ENCODE results near the gene LIPI.

DNA sequence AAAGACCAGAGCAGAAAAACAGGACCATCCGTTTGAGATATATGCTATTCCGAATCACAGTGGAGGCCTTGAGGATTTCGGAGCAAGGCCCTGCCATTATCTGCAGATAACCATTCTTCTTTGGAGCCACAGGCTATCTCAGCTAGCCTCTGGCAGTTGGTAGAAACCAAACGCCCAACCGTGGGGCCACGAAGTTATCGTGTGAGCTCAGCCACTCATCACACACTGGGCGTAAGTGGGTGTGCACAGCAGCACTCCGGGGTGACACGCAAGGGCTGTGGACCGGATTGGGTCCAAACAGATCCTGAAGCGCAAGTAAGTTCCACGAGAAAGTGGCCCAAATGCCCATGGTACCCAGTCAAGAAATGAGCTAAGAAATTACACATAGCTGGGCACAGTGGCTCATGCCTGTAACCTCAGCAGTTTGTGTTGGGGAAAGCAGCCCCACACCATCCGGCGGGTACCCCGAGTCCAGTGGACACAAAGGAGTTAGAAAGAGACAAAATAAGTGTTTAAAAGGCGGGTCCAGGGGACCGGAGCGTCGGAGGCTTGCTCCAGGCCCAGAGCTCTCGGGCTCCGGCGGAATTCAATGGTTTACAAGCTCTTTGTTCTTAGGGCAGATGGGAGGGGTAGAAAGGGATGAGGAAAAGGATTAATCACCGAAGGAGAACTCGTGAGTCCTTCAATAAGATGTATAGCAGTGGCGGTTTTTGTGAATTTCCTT is 130.6 kb downstream of the LIPI start:
- TF ChIP-seq CTCF (IDR thresholded peaks at IDR 0.05) (no peak), POLR2A (IDR thresholded peaks at IDR 0.05) (no peak), EP300 (IDR thresholded peaks at IDR 0.05) (no peak)

Measured in stomach (tissue), 4 donors.